Measurements from ENCODE around the gene NCKAP5. TPM values are rescaled to one million over a fixed set of nuclear protein-coding genes. Genes with fewer than 3 reads are reported as not detected.

The NCKAP5 gene
- total RNA-seq, 1 donor from 2014 or later, result 2.7 TPM

DNA sequence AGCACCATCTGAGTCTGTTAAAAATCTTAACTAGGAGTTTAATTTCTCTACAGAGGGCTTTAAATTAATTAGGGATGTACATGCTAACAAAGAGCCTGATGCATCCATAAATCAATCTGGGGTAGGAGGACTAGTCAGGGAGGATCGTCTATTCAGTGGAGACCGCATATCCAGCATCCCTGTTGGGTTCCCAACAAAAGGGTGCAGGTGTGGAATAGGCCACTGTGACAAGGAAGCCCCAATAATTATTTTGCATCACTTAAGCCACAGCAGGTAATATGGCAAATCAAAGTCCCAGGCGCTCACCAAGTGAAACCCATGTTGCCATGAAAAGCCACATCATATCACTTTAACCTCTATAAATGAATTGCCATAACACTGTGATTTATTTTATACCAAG is 392.3 kb downstream of the NCKAP5 start:
- Mint-ChIP-seq H3K4me1 (ENCODE audit: low read depth, unreplicated experiment) (peaks cover 5% of the 10 kb centered on the region), H3K4me3 (ENCODE audit: unreplicated experiment) (no peak overlapping the region), H3K9me3 (ENCODE audit: unreplicated experiment) (peaks cover 2% of the 10 kb centered on the region), H3K27me3 (ENCODE audit: low read depth, unreplicated experiment) (no peaks in the 10 kb centered on the region), H3K36me3 (ENCODE audit: low read depth, unreplicated experiment) (no peaks in the 10 kb centered on the region), H3K27ac (ENCODE audit: unreplicated experiment) (no peak overlapping the region)
- H3K36me3 ChIP-seq (ENCODE audit: insufficient read depth, low read length), result no peaks in the 10 kb centered on the region
- H3K79me2 ChIP-seq (ENCODE audit: insufficient read depth, low read length), result no peaks in the 10 kb centered on the region
- H3K9me3 ChIP-seq (ENCODE audit: insufficient read depth, low read depth, low read length), result no peaks in the 10 kb centered on the region
- H2AFZ ChIP-seq (ENCODE audit: low read depth, low read length), result no peak overlapping the region
- H3K4me1 ChIP-seq (ENCODE audit: insufficient read depth, low read length), result no peaks in the 10 kb centered on the region
- FAIRE-seq (no peak), DNase-seq (ENCODE audit: low read depth) (no peak)
- no peak overlapping the region for H3K4me3 ChIP-seq (ENCODE audit: insufficient read depth, low read depth, low read length)
- H4K20me1 ChIP-seq (ENCODE audit: insufficient read depth, low read length), result no peaks in the 10 kb centered on the region
- H3K4me2 ChIP-seq (ENCODE audit: low read length), result no peak overlapping the region
- H3K27ac ChIP-seq (ENCODE audit: low read depth, low read length), result no peak overlapping the region
- TF ChIP-seq, protein P1, sequence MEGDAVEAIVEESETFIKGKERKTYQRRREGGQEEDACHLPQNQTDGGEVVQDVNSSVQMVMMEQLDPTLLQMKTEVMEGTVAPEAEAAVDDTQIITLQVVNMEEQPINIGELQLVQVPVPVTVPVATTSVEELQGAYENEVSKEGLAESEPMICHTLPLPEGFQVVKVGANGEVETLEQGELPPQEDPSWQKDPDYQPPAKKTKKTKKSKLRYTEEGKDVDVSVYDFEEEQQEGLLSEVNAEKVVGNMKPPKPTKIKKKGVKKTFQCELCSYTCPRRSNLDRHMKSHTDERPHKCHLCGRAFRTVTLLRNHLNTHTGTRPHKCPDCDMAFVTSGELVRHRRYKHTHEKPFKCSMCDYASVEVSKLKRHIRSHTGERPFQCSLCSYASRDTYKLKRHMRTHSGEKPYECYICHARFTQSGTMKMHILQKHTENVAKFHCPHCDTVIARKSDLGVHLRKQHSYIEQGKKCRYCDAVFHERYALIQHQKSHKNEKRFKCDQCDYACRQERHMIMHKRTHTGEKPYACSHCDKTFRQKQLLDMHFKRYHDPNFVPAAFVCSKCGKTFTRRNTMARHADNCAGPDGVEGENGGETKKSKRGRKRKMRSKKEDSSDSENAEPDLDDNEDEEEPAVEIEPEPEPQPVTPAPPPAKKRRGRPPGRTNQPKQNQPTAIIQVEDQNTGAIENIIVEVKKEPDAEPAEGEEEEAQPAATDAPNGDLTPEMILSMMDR (IDR thresholded peaks at IDR 0.05; ENCODE audit: insufficient read depth, low read depth, low read length), result no peak
- TF ChIP-seq EZH2 (IDR thresholded peaks at IDR 0.05; ENCODE audit: insufficient read depth, low read length), result no peak
- H3K27me3 ChIP-seq (ENCODE audit: insufficient read depth, low read length), result no peaks in the 10 kb centered on the region
- no peak overlapping the region for H3K9ac ChIP-seq (ENCODE audit: low read length)

DNA sequence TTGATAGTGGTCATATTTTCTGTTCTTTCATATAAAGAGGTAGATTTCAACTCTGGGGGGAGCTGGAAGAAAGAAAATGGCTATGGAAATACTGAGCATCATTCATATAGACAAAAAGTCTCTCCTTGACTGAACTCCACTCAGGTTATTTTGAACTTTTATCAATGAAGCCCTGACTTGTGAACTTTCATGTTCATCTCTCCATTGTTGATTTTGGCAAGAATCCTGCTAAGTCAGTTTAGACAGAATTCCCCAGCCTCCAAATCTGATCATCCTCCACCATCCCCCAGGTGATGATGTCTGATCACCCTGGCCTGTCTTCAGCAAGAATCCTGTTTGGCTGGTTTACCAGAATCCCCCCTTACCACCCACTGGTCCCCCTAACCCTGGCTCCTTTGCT is 395.0 kb downstream of the NCKAP5 start:
- Histone ChIP-seq H3K4me3 (ENCODE audit: insufficient read depth, low read depth, low read length) (no peak overlapping the region), H3K27me3 (ENCODE audit: insufficient read depth, low read length) (no peaks in the 10 kb centered on the region), H3K9ac (ENCODE audit: low read length) (no peak overlapping the region), H3K4me2 (ENCODE audit: low read length) (no peak overlapping the region), H3K27ac (ENCODE audit: low read depth, low read length) (no peak overlapping the region), H3K36me3 (ENCODE audit: insufficient read depth, low read length) (no peaks in the 10 kb centered on the region), H4K20me1 (ENCODE audit: insufficient read depth, low read length) (no peaks in the 10 kb centered on the region), H3K79me2 (ENCODE audit: insufficient read depth, low read length) (no peaks in the 10 kb centered on the region), H3K4me1 (ENCODE audit: insufficient read depth, low read length) (no peaks in the 10 kb centered on the region), H3K9me3 (ENCODE audit: insufficient read depth, low read depth, low read length) (no peaks in the 10 kb centered on the region), H2AFZ (ENCODE audit: low read depth, low read length) (no peak overlapping the region)
- Mint-ChIP-seq H3K4me1 (ENCODE audit: low read depth, unreplicated experiment) (no peaks in the 10 kb centered on the region), H3K9me3 (ENCODE audit: unreplicated experiment) (peaks cover 2% of the 10 kb centered on the region), H3K27me3 (ENCODE audit: low read depth, unreplicated experiment) (no peaks in the 10 kb centered on the region), H3K27ac (ENCODE audit: unreplicated experiment) (no peak overlapping the region), H3K36me3 (ENCODE audit: low read depth, unreplicated experiment) (no peaks in the 10 kb centered on the region), H3K4me3 (ENCODE audit: unreplicated experiment) (no peak overlapping the region)
- FAIRE-seq, result no peak
- TF ChIP-seq, protein P1 (IDR thresholded peaks at IDR 0.05; ENCODE audit: insufficient read depth, low read depth, low read length), result no peak
- DNase-seq (ENCODE audit: low read depth), result no peak

DNA sequence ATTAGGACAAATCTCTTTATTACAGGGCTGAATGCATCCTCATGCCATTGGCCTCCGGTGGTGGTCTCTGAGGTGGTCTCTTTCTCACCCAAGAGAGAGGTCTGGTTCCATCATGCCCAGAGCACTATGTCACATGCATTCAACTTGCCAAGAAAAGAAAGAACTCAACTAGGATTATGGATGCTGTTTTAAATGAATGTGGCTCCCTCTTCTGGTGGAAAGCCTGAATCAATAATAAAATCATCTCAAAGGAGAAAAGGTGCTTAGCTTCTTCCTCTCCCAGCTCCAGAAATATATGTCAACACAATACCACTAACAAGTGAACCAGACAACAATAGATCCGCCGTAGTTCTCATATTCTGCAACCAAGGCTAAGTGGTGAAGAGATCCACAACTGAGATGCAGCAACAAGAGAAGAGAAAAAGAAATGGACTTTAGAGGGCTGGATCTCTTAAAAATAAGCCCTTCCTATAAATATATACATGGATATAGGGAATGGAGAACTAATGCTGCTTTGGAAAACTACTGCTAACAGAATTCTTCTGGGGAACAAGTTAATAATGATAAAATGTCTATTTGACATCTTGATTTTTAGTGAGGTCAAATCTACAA is 396.8 kb downstream of the NCKAP5 start:
- no peaks in the 10 kb centered on the region for H3K36me3 Mint-ChIP-seq (ENCODE audit: low read depth, unreplicated experiment)

More for the DNA sequence above, 396.8 kb downstream of the NCKAP5 start:
- Histone ChIP-seq H3K27ac (ENCODE audit: low read depth, low read length) (no peak overlapping the region), H3K4me3 (ENCODE audit: insufficient read depth, low read depth, low read length) (no peak overlapping the region), H3K9me3 (ENCODE audit: insufficient read depth, low read depth, low read length) (no peaks in the 10 kb centered on the region), H4K20me1 (ENCODE audit: insufficient read depth, low read length) (no peaks in the 10 kb centered on the region), H3K27me3 (ENCODE audit: insufficient read depth, low read length) (no peaks in the 10 kb centered on the region), H3K4me1 (ENCODE audit: insufficient read depth, low read length) (no peaks in the 10 kb centered on the region), H2AFZ (ENCODE audit: low read depth, low read length) (no peak overlapping the region), H3K79me2 (ENCODE audit: insufficient read depth, low read length) (no peaks in the 10 kb centered on the region), H3K4me2 (ENCODE audit: low read length) (no peak overlapping the region), H3K9ac (ENCODE audit: low read length) (no peak overlapping the region), H3K36me3 (ENCODE audit: insufficient read depth, low read length) (no peaks in the 10 kb centered on the region)
- no peaks in the 10 kb centered on the region for H3K4me1 Mint-ChIP-seq (ENCODE audit: low read depth, unreplicated experiment)
- H3K9me3 Mint-ChIP-seq (ENCODE audit: unreplicated experiment), result peaks cover 2% of the 10 kb centered on the region
- TF ChIP-seq EZH2 (IDR thresholded peaks at IDR 0.05; ENCODE audit: insufficient read depth, low read length), result no peak
- TF ChIP-seq, protein P1 (IDR thresholded peaks at IDR 0.05; ENCODE audit: insufficient read depth, low read depth, low read length), result peak; percentile 65
- H3K27me3 Mint-ChIP-seq (ENCODE audit: low read depth, unreplicated experiment), result no peaks in the 10 kb centered on the region
- peak; percentile 91 for FAIRE-seq
- no peak overlapping the region for H3K4me3 Mint-ChIP-seq (ENCODE audit: unreplicated experiment)
- no peak overlapping the region for H3K27ac Mint-ChIP-seq (ENCODE audit: unreplicated experiment)
- peak; percentile 42 for DNase-seq (ENCODE audit: low read depth)
